HG02970 (cell line): ENCODE measurements around the gene HOXA13.

Experiments used
- ATAC-seq: cut with Tn5 transposase; IDR thresholded peaks from one replicate; pipeline ENCODE4 v1.9.1; 2021; ENCODE audit warnings: mild to moderate bottlenecking, moderate library complexity, moderate number of reproducible peaks; ENCODE audit not compliant: unreplicated experiment, low FRiP score

The HOXA13 gene

DNA sequence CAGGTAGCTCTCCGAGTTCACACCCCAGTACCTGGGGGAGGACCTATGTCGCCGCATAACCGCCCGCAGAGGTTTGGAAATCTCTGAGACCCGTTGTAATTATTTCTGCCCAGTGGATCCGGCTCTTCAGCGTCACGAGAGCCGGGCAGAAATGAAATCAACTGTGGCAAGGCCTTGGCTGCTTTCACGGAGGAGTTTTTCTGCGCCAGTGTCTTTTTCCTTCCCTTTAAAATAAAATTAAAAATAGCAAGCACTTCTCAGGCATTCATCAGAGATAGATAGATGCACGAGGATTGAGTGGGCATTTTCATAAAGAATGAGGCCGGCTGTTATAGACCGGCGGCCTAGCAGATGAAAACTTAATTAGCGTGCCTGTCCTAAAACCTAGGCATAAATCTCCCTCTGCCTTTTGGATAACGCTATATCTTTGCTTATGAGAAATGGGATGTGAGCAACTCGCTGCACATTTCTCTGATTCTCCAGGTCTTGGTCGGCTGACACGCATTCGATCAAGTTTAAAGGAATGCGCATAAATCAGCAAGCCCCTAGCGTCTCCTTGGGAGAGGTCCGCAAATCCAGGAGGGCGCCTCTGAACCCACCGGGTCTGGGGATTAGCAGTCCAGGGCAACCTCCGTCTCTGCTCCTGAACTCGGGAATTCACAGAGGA is 6.4 kb downstream of the HOXA13 start:
- no peak for ATAC-seq

DNA sequence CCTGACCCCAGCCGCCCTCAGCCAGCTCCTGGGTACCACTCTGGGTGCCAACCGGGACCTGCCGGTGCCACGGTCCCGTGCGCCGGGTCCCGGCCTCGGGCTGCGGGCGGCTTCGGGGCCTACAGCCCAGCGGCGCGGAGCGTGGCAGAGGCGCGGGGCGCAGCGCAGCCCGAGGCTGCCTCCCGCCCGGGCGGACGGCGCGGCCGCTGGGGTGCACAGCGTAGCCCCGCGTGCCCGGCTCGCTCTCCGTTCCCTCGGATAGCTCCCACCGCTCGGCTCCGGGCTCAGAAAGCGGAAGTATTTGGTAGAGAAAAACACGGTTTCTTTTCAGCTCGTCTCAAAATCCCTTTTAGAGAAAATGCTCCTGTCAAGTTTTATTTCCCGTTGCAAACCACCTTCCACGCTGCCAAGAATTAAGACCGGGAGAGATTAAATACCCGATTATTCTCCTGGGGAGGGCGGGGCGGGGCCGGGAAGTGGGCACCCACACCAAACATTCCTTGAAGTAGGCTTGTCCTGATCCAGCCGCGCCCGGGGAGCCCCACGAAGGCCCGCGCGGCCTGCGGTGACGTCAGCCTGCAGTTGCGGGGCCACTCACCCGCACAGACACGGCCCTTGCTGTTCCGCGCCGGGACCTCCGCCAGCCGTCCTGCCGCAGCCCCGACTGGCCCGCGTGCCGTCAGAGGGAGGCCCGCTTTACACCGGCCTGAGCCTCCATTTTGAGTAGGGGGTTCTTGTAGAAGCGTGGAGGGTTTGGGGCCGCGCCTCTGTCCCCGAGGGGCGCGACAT is 7.2 kb downstream of the HOXA13 start:
- ATAC-seq, result no peak

DNA sequence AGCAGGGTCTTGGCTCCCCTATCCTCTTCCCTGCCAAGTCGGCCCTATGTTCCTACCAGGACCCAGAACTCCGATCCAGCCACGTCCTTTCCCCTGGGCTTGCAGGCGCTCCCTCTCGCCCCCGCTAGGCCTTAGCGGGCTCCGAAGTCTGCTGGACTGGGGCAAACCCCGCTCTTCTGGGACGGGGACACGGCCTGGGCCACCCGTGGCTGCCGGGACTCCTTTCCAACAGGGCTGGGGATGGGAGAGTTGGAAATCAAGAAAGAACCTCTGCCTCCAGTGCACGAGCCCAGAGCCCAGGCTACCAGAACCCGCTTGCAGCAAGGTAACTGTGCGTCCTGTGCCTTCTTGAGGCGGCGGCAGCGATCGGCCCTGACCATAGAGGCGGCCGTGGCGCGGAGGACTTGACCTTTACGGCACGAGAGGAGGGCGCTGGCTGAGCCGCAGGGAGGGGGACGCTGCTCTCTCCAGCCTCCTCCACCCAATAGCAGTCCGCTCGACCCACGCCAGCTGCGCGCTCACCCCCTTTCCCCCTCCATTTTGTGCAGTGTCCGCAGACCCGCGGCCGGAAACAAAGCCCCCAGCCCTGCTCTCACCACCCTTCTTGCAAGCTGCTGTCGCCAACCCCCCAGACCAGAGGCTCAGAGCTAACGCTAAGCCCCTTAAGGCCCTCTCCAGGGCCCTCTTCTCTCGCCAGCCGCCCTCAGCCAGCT is 7.9 kb downstream of the HOXA13 start:
- ATAC-seq, result no peak

DNA sequence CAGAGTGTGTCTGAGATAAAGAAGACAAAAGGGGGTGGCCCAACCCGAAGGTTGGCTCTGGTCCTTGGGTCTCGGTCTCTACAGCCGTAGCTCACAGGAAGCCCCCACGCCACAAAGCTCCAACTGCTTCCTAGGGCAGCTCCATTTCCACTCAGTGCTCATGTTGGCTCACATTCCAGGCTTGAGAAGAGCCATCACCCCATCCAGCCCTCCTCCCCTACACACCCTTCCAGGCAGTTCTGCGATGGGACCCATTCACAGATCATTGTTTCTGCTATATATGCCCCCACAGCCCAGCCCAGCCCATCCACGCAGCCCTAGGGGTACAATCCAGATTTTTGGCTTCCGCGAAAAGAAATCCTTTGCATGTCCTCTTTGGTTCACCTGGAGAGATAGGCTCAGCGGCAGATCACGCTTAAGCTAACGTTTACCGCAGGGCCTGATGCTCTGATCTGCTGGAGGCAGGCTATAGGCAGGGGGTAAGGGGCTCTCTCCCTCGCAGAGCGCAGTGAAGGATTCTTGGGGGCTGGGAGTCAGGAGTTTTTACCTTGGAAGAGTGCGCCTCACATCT is 8.6 kb downstream of the HOXA13 start:
- no peak for ATAC-seq

DNA sequence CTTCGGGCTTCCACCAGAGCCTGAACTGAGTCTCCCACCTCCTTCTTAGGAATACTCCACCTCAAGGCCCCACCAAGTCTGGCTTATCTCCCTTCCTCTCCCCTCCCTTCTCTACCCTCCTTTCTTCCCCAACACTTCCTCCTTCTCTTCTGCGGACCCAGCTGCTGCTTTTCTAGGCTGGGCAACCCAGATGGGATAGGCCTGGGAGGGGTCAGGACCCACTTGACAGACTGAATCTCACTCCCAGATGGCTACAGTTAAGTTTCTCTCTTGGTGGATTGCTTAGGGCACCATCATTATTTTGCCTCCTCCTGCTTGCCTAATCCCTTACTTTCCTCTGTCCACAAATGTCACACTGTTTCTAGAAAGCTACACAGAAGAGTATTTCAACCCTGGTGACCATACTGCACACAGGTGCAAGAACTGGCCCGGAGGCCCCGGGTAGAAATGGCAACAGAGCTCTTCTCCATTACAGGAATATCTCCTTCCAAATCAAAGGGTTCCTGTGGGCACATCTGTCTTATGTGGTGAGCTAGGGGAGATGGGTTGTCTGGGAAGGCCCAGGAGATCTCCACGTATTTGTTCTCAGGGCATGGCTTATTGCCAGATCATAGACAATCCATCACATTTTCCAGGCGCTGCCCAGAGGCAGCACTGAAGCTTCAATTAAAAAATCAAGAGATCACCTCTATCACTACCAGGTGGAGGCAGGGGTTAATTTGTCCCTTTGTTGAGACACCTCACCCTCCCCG is 9.7 kb downstream of the HOXA13 start:
- ATAC-seq, result no peak

DNA sequence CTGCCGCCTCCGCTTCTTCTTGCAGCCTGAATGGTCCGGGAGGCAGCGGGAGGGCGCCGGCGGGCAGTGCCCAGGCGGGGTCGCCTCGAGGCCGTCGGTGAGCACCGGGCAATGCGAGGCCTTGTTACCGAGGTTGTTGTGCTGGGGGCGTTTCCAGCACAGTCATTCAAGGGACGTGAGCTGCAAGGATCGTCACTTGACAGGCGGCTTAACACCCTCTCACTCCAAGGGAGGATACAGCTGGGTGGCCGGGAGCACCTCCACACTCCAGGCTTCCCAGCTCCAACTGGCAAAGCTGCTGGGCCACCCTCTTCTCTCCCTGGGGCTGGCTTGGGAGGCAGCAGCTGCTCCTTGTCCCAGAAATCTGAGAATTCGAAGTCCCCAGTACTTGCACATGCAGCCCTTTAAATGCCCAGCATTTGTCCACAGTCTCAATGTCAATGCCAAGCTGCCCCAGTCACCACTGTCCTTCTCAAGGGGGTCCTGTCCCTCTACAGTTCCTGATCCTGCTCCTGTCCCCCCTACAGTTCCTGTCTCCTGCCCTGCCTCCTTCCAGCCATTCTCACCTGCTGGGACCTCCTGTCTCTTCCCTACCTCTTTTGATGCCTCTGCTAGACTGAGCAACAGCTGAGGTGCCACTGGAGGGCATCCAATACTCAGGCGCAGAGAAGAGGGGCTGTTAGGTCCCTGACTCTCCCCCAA is 10.4 kb downstream of the HOXA13 start:
- no peak for ATAC-seq

DNA sequence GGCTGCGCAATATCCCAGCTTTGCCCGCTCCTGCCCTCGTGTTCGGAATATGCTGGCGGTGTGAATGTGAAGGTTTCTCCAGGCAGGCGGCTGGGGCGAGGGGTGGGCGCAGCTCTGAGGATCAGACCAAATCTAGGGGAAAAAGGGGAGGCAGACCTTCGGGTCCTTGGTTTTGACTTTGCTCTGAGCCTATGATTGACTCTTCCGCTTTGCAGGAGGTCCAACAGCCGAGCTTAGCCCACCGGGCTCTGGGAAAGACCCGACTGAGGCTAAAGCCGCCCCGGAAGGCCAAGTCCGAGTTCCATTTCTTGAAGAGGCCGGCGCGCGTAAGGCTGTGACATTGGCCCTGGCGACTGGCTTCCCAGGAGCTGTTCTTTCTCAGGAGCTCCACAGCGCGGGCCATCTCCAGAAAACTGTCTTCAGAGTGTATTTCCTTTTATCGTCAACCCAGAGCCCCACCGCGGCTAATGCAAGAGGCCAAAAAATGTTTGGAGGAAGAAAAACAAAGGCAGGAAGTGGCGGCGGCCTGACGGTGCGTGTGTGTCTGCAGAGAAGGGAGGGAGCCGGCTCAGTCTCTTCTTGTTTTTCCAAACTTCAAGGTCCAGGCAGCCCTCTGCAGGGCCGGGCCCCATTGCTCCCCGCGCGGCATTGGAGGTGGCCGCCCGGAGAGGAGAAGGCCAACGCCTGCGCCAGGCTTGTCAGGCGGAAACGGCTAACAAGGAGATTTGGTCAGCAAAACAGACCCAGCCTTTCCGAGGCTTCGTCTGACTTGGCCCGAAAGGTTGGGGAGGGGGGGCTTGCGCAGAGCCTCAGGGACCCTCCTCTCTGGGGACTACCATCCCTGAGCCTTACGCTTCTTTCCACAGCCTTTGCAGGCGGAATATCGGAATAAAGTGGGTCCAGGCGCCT is 11.3 kb downstream of the HOXA13 start:
- no peak for ATAC-seq

DNA sequence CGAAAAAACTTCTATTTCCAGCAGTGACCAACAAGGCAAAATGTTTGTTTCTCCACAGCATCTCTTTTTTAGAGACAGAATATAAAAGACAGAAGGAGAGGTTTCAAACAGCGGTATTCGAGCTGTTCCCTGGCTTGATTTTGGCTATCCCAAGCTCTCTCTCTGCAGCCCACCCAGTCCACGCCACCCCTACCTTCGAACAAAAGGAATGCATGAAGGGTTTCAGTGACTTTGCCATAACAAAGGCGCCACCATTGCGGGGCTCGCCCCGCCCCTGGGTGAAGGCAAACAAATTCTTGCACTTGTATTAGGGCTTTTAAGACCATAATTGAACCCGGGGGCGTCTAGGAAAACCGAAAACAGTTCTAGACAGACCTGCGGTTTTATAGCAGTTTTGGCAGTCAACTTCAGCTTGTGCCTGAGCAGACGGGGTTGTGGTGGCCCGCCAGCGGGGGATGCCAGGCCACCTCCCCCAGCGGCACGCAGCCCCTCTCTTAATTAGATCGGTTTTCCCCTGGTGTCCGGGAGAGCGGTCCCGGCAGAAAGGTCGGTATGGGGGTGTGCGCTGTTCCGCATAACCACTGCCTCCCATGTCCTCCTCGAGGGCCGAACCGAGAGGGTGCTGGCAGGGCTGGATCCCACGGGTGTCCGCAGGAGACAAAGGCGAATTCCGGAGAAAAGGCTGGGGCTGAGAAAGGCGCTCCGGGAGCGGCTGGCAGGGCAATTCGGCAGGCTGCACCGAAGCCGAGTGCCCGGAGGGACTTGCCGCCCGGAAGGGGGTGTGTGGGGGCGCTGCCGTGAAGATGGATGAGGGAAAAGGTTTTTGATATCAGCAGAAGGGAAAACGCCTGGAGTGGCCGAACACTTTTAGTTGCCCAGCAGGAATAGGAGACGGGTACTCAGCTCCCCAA is 12.2 kb downstream of the HOXA13 start:
- ATAC-seq, result no peak

DNA sequence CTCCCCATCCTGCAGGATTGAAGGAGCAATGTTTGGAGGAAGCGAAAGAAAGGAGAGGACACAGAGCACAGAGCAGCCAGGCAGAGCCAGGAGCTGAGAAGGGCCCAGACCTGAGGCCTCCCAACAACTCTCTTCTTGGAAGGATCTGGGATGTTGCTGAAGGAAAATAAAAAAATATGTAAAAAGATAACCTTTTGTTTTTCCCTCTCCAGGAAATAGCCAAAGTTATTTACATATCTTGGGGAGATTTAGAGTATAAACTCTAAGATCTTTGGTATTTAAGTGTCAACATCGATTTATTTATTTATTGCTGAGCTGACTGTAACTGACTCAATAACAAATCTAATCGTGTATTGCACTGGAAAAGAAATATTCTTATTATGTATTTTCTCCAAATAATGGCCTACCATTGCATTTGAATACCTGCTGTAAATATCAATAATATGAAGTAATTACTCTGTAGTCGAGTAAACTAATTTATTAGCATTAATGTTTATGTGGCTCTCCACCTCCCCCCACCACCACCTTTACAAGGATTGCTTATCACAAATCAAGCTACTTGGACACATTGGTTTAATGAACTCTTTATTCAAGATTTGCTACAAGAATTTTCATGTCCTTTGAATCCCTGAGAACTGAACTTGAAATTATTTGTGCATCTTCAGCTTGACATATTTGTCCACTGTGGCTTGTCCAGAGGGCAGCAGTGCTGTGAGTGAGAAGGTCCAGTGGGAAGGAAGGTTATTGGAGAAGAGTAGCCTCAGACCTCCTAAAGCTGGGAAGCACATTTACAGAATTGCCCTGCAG is 13.0 kb downstream of the HOXA13 start:
- no peak for ATAC-seq

DNA sequence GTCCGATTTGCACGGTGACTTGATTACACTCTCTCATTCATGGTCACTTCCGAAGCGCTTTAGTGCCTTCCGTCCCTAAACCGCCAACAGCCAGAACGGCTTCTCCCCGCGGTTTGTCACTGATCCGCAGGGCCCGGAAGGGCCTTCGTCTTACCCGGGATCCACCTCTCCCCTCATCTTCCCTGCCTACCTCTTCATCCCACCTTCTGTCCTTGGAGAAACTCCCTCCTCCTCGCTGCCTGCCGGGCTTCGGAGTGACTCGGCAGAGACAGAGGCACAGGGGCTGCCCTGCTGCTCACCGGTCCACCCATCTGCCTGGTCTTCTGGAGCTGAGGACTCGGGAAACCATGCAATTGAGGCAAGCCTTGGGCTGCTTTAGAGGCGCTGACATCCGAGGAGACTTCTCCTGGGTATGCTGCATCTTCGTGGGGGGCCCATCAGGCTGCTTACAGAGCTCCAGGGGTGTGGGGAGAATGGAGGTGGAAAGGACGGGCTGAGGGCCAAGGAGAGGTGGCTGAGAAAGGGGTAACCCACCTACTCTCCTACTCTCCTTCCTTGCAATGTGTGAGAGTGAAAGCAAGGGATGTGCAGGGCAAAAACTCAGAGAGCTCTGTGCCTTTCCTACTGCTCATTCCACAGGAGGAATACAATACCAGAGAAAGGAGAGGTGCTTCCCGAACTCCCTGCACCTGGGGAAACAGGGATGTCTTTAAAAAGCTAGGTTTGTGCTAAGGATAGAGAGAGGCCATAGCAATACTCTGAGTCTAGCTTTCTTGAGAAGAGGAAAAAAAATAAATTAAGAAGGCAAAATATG is 13.8 kb downstream of the HOXA13 start:
- no peak for ATAC-seq

DNA sequence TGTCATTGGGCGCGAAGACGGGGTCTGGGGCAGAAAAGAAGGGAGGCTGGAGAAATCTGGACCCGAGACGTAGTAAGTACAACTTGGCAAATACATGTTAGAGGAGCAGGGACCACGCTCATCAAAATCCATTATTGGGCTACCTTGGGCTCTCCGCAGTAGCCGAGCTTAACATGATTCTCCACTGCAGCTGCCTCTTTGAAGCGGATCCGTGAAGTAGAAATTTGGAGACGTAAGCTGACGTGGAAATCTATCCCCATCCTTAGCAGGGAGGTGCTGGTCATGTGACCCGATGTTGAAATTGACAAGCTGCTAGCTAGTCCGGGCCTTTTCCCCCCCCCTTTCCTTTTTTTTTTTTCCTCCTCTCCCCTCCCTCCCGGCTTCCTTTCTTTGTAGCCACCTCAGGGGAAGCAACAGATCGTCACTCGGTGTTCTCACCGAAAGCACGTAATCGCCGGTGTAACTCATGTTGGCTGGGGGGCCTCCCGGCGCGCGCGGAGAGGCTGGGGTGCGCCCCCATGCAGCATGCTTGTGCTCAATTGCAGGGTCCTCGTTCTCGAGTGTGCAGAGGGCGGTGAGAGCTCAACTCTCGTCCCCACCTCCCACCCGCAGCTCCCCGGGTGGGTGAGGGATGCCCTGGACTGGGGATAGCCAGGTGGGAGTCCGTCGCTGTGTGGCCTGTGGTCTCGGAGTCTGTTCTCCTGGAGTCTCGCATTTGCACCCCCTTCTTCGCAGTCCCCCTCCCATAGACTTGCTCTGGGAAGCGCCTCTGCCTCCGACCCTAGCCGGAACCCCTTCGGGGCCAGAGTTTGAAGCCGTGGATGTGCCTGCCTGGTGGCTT is 14.7 kb downstream of the HOXA13 start, which contains the start of gene HOXA11:
HOXA11 (minus strand) TSS at position 220 of the 841 bp plus-strand sequence; CDS start at position 132, 88 bp downstream.
- no peak for ATAC-seq

DNA sequence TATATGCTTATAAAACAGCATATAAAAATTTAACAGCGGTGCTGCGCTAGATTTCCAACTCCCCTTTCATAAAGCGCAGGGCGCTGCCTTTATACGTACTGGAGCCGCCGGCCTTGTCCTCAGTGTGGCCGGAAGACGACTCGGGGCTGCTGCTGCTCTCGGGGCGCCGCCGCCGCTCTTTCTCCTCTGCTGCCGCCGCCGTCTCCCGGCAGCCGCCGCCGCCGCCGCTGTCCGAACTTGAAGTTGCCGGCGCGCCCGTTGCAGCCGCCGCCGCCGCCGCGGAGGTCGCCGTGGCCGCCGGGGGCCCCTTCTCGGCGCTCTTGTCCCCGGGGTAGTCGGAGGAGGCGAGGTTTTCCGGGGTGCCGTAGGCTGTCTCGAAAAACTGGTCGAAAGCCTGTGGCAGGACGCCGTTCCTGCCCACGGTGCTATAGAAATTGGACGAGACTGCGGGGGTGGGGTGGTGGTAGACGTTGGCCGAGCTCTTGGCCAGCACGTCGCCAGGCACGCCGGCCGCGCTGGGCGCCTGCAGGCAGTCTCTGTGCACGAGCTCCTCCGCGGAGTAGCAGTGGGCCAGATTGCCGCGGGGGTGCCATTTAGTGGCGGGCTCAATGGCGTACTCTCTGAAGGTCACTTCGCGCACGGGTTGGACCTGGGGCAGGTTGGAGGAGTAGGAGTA is 15.4 kb downstream of the HOXA13 start:
- no peak for ATAC-seq

DNA sequence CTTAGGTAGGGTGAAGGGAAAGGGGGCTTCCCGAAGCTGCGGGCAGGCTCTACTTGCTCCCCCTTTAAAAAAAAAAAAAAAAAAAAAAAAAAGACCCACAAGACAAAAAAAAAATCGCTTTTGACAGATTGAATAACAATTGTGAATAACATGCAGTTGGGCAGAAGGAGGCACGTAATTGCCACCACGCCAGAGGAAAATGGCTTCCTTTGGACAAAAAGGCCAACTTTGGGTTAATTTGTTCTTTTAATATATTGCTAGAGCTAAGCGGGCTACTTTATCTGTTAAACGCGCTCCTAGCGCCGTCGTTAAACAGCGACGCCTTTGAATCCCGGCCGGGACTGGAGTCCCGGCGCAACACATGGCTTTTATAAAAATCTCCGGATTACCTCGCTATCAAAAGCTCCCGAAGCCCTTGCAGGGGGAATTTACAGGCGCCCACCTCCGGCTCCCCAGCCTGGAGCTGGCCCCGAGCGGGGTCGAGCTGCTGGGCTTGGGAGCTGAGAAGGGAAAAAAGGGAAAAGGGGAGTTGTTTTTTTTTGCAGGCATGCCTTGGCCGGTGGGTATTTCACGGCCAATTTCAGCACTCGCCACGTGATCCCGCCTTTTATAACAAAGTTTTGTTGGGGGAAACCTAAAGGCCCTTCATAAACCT is 16.1 kb downstream of the HOXA13 start:
- ATAC-seq, result no peak
